ENCODE results near the gene BARHL1.

BARHL1 gene

DNA sequence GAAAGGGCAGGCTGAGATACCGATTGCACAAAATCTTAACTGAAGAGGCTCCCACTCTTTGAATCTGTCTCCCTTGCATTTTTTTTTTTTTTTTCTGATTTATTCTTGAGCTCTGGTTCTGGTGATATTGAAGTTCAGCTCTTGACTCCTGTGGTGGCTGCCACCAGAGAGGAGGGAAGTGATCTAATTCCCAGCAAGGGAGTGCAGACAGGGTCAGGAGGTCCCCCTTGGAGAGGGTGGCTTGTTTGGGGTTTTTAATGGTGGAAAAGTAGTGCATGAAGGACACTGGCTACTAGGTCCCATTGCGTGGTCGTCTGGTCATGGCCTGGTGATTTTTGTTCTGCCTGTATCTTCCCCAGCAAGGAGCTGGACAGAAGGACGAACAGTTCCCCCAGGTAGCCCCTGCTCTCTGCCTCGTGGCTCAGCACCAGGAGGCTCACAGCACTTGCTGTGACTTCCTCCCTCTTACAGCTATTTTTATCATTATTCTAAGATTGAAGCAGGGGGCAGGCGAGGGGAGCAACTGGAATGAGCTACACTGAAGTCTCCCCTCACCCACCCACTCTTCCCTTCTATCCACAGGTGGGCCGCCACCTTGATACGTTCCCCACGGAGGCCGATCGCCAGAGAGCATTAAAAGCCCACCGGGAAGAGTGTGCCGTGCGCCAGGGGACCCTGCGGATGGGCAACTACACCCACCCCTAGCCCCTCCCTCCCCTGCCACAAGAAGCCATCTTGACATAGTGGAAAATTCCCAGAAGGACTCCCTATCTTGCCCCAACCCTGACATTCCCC lies 10.4 kb upstream of the BARHL1 start:
- Histone ChIP-seq H3K79me1 (replicated peaks; ENCODE audit: low read length, poor library complexity, severe bottlenecking) (no peaks in the 10 kb centered on the region), H3K9me3 (ENCODE audit: control insufficient read depth, low read length) (no peaks in the 10 kb centered on the region), H2BK120ac (ENCODE audit: low read depth, low read length) (no peak overlapping the region), H3K4me3 (ENCODE audit: insufficient read depth in 1 of 2, low read depth in 1 of 2, low read length in 2 of 2) (no peak overlapping the region), H4K91ac (ENCODE audit: low read length) (no peak overlapping the region), H3K36me3 (ENCODE audit: control insufficient read depth in 1 of 2, insufficient read depth in 2 of 2, low read depth in 1 of 2, low read length in 2 of 2) (no peaks in the 10 kb centered on the region), H4K8ac (ENCODE audit: low read length) (no peak overlapping the region), H3K27ac (ENCODE audit: low read length, poor library complexity, severe bottlenecking) (no peak overlapping the region), H3K4ac (ENCODE audit: low read depth in 1 of 2, low read length in 2 of 2) (no peak overlapping the region), H2BK5ac (ENCODE audit: low read depth, low read length, poor library complexity, severe bottlenecking) (no peak overlapping the region), H3K4me1 (ENCODE audit: control insufficient read depth, insufficient read depth, low read depth, low read length) (no peaks in the 10 kb centered on the region), H2AK5ac (ENCODE audit: low read length, severe bottlenecking) (no peak overlapping the region), H3K4me2 (ENCODE audit: low read length, poor library complexity, severe bottlenecking) (no peak overlapping the region), H3K27me3 (ENCODE audit: control insufficient read depth in 1 of 2, insufficient read depth in 1 of 2, low read length in 2 of 2) (peaks cover 57 to 68% of the 10 kb centered on the region in 2 experiments), H3K14ac (ENCODE audit: low read length in 2 of 2) (no peak overlapping the region), H3K9ac (ENCODE audit: low read length) (no peak overlapping the region), H2BK15ac (ENCODE audit: low read depth, poor library complexity, severe bottlenecking) (no peak overlapping the region), H3K18ac (ENCODE audit: low read depth in 1 of 2, low read length in 2 of 2) (no peak overlapping the region), H2BK12ac (ENCODE audit: low read length in 2 of 2) (no peak overlapping the region), H3K23ac (ENCODE audit: low read length in 2 of 2) (no peak overlapping the region), H2AFZ (ENCODE audit: low read depth, low read length) (no peak overlapping the region)
- no peak for DNase-seq
- WGBS = 85% methylated on average over 15 of the region's 15 CpGs

DNA sequence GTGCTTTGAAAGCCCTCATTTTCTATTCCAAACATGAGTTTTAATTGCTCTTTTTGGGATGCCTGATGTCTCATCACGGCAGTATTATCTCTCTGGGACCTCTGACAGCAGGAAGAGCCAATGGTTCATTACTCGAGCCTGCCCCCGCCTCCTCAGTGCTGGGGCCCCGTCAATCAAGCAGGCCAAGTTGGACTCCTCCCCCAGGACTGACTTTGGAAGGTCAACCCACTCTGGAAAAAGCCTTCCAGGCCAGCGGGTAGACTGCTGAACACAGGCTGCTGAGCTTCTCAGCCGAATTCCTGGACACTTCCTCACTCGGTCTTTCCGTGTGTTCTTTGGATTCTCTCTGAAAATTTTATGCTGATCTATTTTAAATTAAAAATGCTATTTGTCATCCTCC lies 9.5 kb upstream of the BARHL1 start:
- no peak overlapping the region for H2BK120ac ChIP-seq (ENCODE audit: low read depth, low read length)
- H3K27me3 ChIP-seq (ENCODE audit: control insufficient read depth in 1 of 2, insufficient read depth in 1 of 2, low read length in 2 of 2) = peaks cover 57 to 69% of the 10 kb centered on the region in 2 experiments
- H2AK5ac ChIP-seq (ENCODE audit: low read length, severe bottlenecking) = no peak overlapping the region
- no peaks in the 10 kb centered on the region for H3K79me1 ChIP-seq (replicated peaks; ENCODE audit: low read length, poor library complexity, severe bottlenecking)
- no peak overlapping the region for H3K9ac ChIP-seq (ENCODE audit: low read length)
- DNase-seq = no peak
- H3K23ac ChIP-seq (ENCODE audit: low read length in 2 of 2) = no peak overlapping the region
- WGBS = 15% methylated on average over 5 of the region's 8 CpGs
- H3K18ac ChIP-seq (ENCODE audit: low read depth in 1 of 2, low read length in 2 of 2) = no peak overlapping the region
- no peaks in the 10 kb centered on the region for H3K4me1 ChIP-seq (ENCODE audit: control insufficient read depth, insufficient read depth, low read depth, low read length)
- H3K36me3 ChIP-seq (ENCODE audit: control insufficient read depth in 1 of 2, insufficient read depth in 2 of 2, low read depth in 1 of 2, low read length in 2 of 2) = no peaks in the 10 kb centered on the region
- no peaks in the 10 kb centered on the region for H3K9me3 ChIP-seq (ENCODE audit: control insufficient read depth, low read length)
- H3K27ac ChIP-seq (ENCODE audit: low read length, poor library complexity, severe bottlenecking) = no peak overlapping the region
- no peak overlapping the region for H3K4me2 ChIP-seq (ENCODE audit: low read length, poor library complexity, severe bottlenecking)
- no peak overlapping the region for H2BK5ac ChIP-seq (ENCODE audit: low read depth, low read length, poor library complexity, severe bottlenecking)
- H2AFZ ChIP-seq (ENCODE audit: low read depth, low read length) = no peak overlapping the region
- no peak overlapping the region for H3K4me3 ChIP-seq (ENCODE audit: insufficient read depth in 1 of 2, low read depth in 1 of 2, low read length in 2 of 2)
- H4K91ac ChIP-seq (ENCODE audit: low read length) = no peak overlapping the region
- H2BK15ac ChIP-seq (ENCODE audit: low read depth, poor library complexity, severe bottlenecking) = no peak overlapping the region
- no peak overlapping the region for H4K8ac ChIP-seq (ENCODE audit: low read length)
- no peak overlapping the region for H3K14ac ChIP-seq (ENCODE audit: low read length in 2 of 2)
- H3K4ac ChIP-seq (ENCODE audit: low read depth in 1 of 2, low read length in 2 of 2) = no peak overlapping the region
- H2BK12ac ChIP-seq (ENCODE audit: low read length in 2 of 2) = no peak overlapping the region

DNA sequence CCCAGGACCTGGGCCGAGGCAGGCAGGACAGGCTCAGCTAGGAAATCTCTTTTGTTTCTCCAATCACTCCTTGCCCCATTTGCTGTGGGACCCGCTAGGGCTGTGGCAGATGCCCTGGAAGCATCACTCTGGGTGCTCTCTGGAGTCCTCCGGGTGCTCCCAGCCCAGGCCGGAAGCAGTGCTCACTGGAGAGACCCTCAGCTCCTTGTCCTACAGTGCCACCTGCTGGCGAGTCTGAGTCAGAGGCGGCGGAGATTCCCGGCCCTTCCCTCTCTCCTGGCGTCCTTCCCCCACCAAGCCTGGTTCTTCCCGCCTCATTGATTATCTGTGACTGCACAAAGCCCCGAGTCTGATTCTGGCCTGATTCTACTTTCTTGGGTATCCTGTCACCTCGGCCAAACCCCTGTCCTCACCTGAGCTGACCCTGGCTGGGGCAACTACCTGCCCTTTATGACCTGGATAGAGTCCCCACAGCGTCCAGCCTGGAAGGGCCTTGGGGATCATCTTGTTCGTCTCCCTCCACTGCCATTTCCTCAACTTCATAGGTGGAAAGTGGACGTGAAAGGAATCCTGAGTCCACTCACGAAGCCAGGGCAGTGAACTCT lies 7.3 kb upstream of the BARHL1 start:
- Histone ChIP-seq H3K14ac (ENCODE audit: low read length in 2 of 2) (no peak overlapping the region), H3K79me1 (replicated peaks; ENCODE audit: low read length, poor library complexity, severe bottlenecking) (no peaks in the 10 kb centered on the region), H3K18ac (ENCODE audit: low read depth in 1 of 2, low read length in 2 of 2) (no peak overlapping the region), H3K36me3 (ENCODE audit: control insufficient read depth in 1 of 2, insufficient read depth in 2 of 2, low read depth in 1 of 2, low read length in 2 of 2) (no peaks in the 10 kb centered on the region), H2BK120ac (ENCODE audit: low read depth, low read length) (no peak overlapping the region), H2BK15ac (ENCODE audit: low read depth, poor library complexity, severe bottlenecking) (no peak overlapping the region), H3K9ac (ENCODE audit: low read length) (no peak overlapping the region), H4K8ac (ENCODE audit: low read length) (no peak overlapping the region), H3K4me1 (ENCODE audit: control insufficient read depth, insufficient read depth, low read depth, low read length) (peaks cover 3% of the 10 kb centered on the region), H3K23ac (ENCODE audit: low read length in 2 of 2) (no peak overlapping the region), H3K4me2 (ENCODE audit: low read length, poor library complexity, severe bottlenecking) (no peak overlapping the region), H2BK5ac (ENCODE audit: low read depth, low read length, poor library complexity, severe bottlenecking) (no peak overlapping the region), H4K91ac (ENCODE audit: low read length) (no peak overlapping the region), H2AFZ (ENCODE audit: low read depth, low read length) (no peak overlapping the region), H2AK5ac (ENCODE audit: low read length, severe bottlenecking) (no peak overlapping the region), H3K4me3 (ENCODE audit: insufficient read depth in 1 of 2, low read depth in 1 of 2, low read length in 2 of 2) (no peak overlapping the region), H3K27me3 (ENCODE audit: control insufficient read depth in 1 of 2, insufficient read depth in 1 of 2, low read length in 2 of 2) (peaks cover 76 to 86% of the 10 kb centered on the region in 2 experiments), H2BK12ac (ENCODE audit: low read length in 2 of 2) (no peak overlapping the region), H3K27ac (ENCODE audit: low read length, poor library complexity, severe bottlenecking) (no peak overlapping the region), H3K4ac (ENCODE audit: low read depth in 1 of 2, low read length in 2 of 2) (no peak overlapping the region), H3K9me3 (ENCODE audit: control insufficient read depth, low read length) (no peaks in the 10 kb centered on the region)
- 21% methylated on average over 16 of the region's 16 CpGs for WGBS
- DNase-seq = peak; percentile 78

DNA sequence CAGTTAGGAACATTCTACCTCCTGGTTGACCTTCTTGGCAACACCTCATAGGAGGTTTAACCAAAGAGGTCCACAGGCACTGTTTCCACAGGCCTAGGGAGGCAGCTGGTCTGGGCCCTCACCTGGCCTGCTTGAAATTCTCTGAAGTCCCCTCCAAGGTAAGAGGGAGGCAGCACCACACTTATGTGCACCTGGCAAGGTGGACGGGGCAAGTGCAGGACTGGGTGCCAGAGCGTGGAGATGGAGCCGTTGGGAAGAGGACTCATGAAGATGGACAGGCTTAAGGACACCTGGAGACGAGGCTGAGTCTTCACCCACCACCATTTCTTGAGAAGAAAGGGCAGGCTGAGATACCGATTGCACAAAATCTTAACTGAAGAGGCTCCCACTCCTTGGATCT lies 6.6 kb upstream of the BARHL1 start:
- WGBS = 55% methylated on average over 4 of the region's 5 CpGs
- H3K18ac ChIP-seq (ENCODE audit: low read depth in 1 of 2, low read length in 2 of 2) = no peak overlapping the region
- no peak overlapping the region for H2AK5ac ChIP-seq (ENCODE audit: low read length, severe bottlenecking)
- H4K8ac ChIP-seq (ENCODE audit: low read length) = no peak overlapping the region
- H3K9me3 ChIP-seq (ENCODE audit: control insufficient read depth, low read length) = no peaks in the 10 kb centered on the region
- no peak overlapping the region for H3K4me3 ChIP-seq (ENCODE audit: insufficient read depth in 1 of 2, low read depth in 1 of 2, low read length in 2 of 2)
- H2BK15ac ChIP-seq (ENCODE audit: low read depth, poor library complexity, severe bottlenecking) = no peak overlapping the region
- H3K9ac ChIP-seq (ENCODE audit: low read length) = no peak overlapping the region
- peaks cover 3% of the 10 kb centered on the region for H3K4me1 ChIP-seq (ENCODE audit: control insufficient read depth, insufficient read depth, low read depth, low read length)
- no peak overlapping the region for H4K91ac ChIP-seq (ENCODE audit: low read length)
- H2BK12ac ChIP-seq (ENCODE audit: low read length in 2 of 2) = no peak overlapping the region
- no peaks in the 10 kb centered on the region for H3K79me1 ChIP-seq (replicated peaks; ENCODE audit: low read length, poor library complexity, severe bottlenecking)
- H2BK120ac ChIP-seq (ENCODE audit: low read depth, low read length) = no peak overlapping the region
- no peak overlapping the region for H2AFZ ChIP-seq (ENCODE audit: low read depth, low read length)
- H3K14ac ChIP-seq (ENCODE audit: low read length in 2 of 2) = no peak overlapping the region
- no peak overlapping the region for H3K27ac ChIP-seq (ENCODE audit: low read length, poor library complexity, severe bottlenecking)
- no peaks in the 10 kb centered on the region for H3K36me3 ChIP-seq (ENCODE audit: control insufficient read depth in 1 of 2, insufficient read depth in 2 of 2, low read depth in 1 of 2, low read length in 2 of 2)
- no peak overlapping the region for H3K23ac ChIP-seq (ENCODE audit: low read length in 2 of 2)
- DNase-seq = no peak
- peaks cover 76 to 87% of the 10 kb centered on the region in 2 experiments for H3K27me3 ChIP-seq (ENCODE audit: control insufficient read depth in 1 of 2, insufficient read depth in 1 of 2, low read length in 2 of 2)
- no peak overlapping the region for H2BK5ac ChIP-seq (ENCODE audit: low read depth, low read length, poor library complexity, severe bottlenecking)
- no peak overlapping the region for H3K4me2 ChIP-seq (ENCODE audit: low read length, poor library complexity, severe bottlenecking)
- no peak overlapping the region for H3K4ac ChIP-seq (ENCODE audit: low read depth in 1 of 2, low read length in 2 of 2)

All from mesenchymal stem cell (in vitro differentiated cells and primary cell).